Sciatic nerve (tissue), 2 donors: ENCODE results near the gene STMN1. TPM values are rescaled to one million over a fixed set of nuclear protein-coding genes. Genes with fewer than 3 reads are reported as not detected.

Experiments
- ATAC-seq: fragments of 200-7000 bp; cut with Tn5 transposase; one replicate; pipeline ENCODE4 v1.9.1; 2020; ENCODE audit warnings: mild to moderate bottlenecking, moderate library complexity
- DNase-seq: peaks from one replicate; pipeline ENCODE4 v3.0.0-alpha.2; 2020; ENCODE audit warnings: low spot score
- intact Hi-C: fragments of 100-400 bp; cut with DNase I; formaldehyde crosslinking; loops from one replicate; pipeline ENCODE4 v1.14.2; 2022
- total RNA-seq: library from RNA; stranded (reverse); fragmentation: NEBNext Ultra II Directional; extraction: Animal tissue kit (Norgen Biotek cat#: 25700); gene quantifications from one replicate; pipeline ENCODE4 v1.2.1, GENCODE V29; 2021
- donor health status: DM: no; HTN: no; CAD: no.
- donor health status: DM: no; HTN: no; CAD: no.

Gene STMN1
- total RNA-seq, 1 donor from 2014 or later = 186 TPM

- DNase-seq (no peak), ATAC-seq (no peak)
- intact Hi-C loops = loop anchor here (5.0 kb wide), 1 partner anchor 98 kb away; the partner anchor contains the start of gene PAFAH2
Observed at GRCh38 chr1:25899792-25900191, 6.4 kb downstream of the STMN1 start.

- intact Hi-C loops = no loop called here
- ATAC-seq = no peak
- DNase-seq = no peak
Observed at GRCh38 chr1:25898223-25899015, 7.8 kb downstream of the STMN1 start.

GRCh38 chr1:25897754-25898153 lies 8.5 kb downstream of the STMN1 start:
- ATAC-seq = no peak
- DNase-seq = no peak
- intact Hi-C loops = no loop called here

DNA sequence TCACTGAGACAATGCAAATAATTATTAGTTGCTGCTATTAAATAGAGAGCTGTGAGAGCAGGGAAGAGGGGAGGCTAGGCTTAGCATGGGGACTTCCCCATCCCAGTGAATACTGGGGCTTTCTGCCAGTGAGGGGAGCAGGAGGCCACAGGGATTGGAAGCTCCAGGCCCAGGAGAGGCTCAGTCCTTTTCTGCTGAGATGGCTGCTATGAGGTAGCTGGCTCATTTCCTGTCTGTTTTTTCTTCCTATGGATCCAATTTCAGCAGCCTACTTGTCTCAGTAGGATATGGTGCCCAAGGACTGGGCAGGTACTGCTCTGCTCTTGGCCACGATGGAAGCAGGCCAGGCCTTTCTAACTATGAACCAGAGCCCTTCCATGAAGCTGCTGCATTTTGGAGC lies 10.0 kb downstream of the STMN1 start:
- ATAC-seq = no peak
- DNase-seq = no peak
- intact Hi-C loops = no loop called here

- DNase-seq = peak; percentile 95
- intact Hi-C loops = no loop called here
- peak; percentile 94 for ATAC-seq
Observed at GRCh38 chr1:25895365-25895990, 10.7 kb downstream of the STMN1 start.

DNA sequence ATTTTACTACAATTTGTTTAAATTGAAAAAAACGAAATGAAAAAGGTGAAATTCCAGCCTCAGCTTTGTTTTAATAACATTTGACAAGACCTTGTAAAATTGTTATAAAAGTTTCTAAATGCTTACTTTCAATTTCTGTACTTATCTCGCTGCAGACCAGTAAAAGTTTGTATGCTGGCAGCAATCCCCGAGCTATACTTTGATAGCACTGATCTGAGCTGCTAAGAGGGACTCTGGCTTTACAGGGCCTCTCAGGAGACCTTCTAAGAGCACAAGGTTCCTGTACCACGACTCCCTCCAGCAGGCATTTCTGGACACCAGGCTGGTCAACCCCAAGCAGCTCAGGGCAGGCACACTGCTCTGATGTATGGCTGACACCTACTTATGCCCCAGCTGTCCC lies 13.1 kb downstream of the STMN1 start:
- DNase-seq = no peak
- intact Hi-C loops = no loop called here
- ATAC-seq = no peak

GRCh38 chr1:25891606-25892005 lies 14.6 kb downstream of the STMN1 start:
- DNase-seq (no peak), ATAC-seq (no peak)
- intact Hi-C loops = no loop called here

DNA sequence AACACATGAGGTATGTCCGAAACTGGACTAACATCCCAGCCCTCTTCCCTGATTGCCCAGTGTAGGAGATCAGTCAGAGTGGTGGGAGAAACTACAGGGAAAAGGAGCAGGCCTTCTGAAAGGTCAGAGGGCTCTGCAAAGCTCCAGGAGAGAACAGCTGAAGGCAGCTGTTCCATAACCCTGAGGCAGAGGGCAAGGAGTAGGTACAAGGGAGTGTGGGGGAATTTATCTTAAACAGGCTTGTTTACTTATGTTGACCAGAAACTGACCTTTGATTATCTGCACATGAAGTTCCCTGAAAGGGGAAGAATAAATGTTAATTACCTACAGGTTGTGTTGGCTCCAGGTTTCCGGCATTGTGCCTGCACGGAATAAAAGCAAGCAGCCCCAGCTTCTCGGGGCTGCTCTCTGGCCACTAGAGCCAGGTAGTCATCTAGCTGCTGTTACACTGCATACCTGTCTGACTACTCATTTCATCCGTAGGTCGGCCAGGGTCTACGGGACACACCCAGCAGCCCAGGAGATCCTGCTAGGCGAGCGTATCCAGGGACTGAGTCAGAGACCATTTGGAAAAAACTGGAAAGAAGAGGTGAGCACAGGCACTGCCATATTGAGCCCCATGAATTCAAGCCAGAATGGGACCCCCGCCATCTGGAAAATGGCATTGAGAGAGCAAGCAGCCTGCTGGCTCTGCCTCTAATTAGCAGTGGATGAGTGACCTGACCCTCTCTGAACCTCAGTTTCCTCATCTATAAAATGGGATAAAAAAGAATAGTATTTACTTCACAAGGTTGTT lies 15.8 kb downstream of the STMN1 start:
- DNase-seq (no peak), ATAC-seq (no peak)
- intact Hi-C loops = no loop called here

- intact Hi-C loops = no loop called here
- DNase-seq (no peak), ATAC-seq (no peak)
Observed at GRCh38 chr1:25889470-25889869, 16.7 kb downstream of the STMN1 start.

GRCh38 chr1:25888426-25888987 lies 17.7 kb downstream of the STMN1 start:
- intact Hi-C loops = no loop called here
- ATAC-seq (no peak), DNase-seq (no peak)

DNA sequence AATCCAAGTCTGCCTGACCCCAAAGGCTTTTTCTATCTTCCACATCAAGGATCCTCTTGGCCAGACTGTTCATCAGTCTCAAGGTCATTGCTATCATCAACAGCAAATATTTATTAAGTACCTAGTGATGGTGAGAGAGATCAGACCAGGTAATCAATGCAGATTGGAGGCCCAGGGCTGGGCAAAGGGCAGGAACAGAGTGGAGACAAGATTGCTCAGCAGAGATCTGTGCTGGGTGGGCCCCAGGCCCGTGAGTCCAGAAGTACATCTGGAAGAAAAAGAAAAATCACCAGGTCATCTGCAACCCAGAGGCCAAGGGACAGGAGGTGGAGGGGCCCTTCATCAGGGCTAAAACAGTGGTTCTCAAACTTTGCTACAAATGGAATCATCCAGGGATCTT lies 20.6 kb downstream of the STMN1 start:
- ATAC-seq = no peak
- DNase-seq = no peak
- intact Hi-C loops = no loop called here

DNA sequence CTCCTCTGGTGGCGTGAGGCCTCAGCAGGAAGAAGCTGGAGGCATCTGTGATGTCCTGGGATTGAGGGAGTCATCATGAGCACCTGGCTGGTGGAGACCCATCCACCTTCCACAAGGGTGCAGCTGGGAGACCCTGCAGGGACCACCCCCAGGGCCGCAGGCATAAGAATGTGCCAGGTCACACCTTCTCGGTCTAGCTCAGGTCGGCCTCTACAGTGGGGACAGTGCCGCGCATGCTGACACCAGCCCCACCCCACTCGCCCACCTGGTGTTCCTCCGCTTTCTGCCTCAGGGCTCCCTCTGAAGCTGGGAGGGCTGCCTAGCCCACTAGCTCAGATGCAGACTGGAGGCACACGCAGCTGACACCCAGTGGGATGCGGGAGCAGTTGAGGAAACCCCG lies 25.0 kb downstream of the STMN1 start:
- DNase-seq = no peak
- peak; percentile 29 for ATAC-seq
- intact Hi-C loops = no loop called here

GRCh38 chr1:25880518-25880917 lies 25.7 kb downstream of the STMN1 start:
- ATAC-seq = no peak
- DNase-seq = no peak
- intact Hi-C loops = no loop called here

DNA sequence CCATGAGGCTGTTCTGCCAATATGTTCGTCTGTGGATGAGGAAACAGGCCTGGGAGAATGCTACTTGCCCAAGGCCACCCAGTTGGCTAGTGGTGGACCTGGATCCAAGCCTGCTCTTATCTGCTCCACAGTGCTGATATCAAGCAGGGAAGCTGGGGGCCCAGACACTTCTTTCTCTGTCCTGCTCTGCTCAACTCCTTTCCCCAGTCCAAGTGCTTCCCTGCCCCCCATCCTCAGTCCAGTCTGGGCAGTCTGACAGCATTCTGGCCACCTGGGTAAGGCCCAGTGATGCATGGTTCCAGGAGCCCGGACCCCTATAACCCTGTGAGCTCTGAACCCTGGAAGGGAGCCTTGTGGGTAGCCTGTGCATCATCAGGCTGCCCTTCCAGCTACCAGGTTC lies 26.5 kb downstream of the STMN1 start:
- no peak for ATAC-seq
- DNase-seq = no peak
- intact Hi-C loops = no loop called here

- DNase-seq = no peak
- no peak for ATAC-seq
- intact Hi-C loops = no loop called here
Observed at GRCh38 chr1:25878690-25879089, 27.5 kb downstream of the STMN1 start.

- DNase-seq (no peak), ATAC-seq (no peak)
- intact Hi-C loops = no loop called here
Observed at GRCh38 chr1:25877155-25877554, 29.1 kb downstream of the STMN1 start.

- DNase-seq (no peak), ATAC-seq (no peak)
- intact Hi-C loops = no loop called here
Observed at GRCh38 chr1:25876693-25877077, 29.5 kb downstream of the STMN1 start.

GRCh38 chr1:25875856-25876692 lies 30.1 kb downstream of the STMN1 start:
- DNase-seq = no peak
- intact Hi-C loops = no loop called here

More at GRCh38 chr1:25875856-25876692, 30.1 kb downstream of the STMN1 start:
- ATAC-seq = peak; percentile 64
